Measurements from ENCODE around the gene DRD3.

DNA sequence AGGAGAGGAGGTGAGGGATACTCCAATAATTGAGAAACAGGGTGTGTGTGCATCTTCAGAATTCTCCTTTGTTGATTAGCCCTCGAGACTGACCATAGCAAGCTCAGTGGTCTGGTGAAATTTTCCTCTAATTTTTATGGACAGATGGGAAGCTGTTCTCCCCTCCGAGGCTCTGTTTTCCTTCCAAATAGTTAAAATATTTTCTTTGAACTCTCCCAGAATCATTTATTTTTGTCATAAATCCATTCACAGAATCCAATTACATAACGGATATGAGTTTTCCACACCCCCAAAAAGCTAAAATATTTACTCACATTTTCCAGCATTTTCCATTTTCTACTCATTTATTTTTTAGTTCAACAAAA is 85.9 kb downstream of the DRD3 start:
- TF ChIP-seq, protein P1, sequence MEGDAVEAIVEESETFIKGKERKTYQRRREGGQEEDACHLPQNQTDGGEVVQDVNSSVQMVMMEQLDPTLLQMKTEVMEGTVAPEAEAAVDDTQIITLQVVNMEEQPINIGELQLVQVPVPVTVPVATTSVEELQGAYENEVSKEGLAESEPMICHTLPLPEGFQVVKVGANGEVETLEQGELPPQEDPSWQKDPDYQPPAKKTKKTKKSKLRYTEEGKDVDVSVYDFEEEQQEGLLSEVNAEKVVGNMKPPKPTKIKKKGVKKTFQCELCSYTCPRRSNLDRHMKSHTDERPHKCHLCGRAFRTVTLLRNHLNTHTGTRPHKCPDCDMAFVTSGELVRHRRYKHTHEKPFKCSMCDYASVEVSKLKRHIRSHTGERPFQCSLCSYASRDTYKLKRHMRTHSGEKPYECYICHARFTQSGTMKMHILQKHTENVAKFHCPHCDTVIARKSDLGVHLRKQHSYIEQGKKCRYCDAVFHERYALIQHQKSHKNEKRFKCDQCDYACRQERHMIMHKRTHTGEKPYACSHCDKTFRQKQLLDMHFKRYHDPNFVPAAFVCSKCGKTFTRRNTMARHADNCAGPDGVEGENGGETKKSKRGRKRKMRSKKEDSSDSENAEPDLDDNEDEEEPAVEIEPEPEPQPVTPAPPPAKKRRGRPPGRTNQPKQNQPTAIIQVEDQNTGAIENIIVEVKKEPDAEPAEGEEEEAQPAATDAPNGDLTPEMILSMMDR (IDR thresholded peaks at IDR 0.05), result no peak
- TF ChIP-seq EP300 (IDR thresholded peaks at IDR 0.05) (no peak), POLR2A (IDR thresholded peaks at IDR 0.05) (no peak), POLR2AphosphoS5 (IDR thresholded peaks at IDR 0.05) (no peak)
